ENCODE data around the gene NME5. TPM values are rescaled to one million over a fixed set of nuclear protein-coding genes. Genes with fewer than 3 reads are reported as not detected.

The NME5 gene
- total RNA-seq, 1 experiment from 2014 or later, result 1.9 TPM

- Histone ChIP-seq H3K9me3 (ENCODE audit: insufficient read depth, low read depth) (no peaks in the 10 kb centered on the region), H3K27me3 (ENCODE audit: insufficient read depth, low read depth) (no peaks in the 10 kb centered on the region), H3K27ac (no peak overlapping the region), H3K9me2 (ENCODE audit: insufficient read depth) (no peaks in the 10 kb centered on the region), H3K4me1 (replicated peaks; ENCODE audit: insufficient read depth) (no peaks in the 10 kb centered on the region), H3K4me3 (no peak overlapping the region), H3K36me3 (ENCODE audit: low read depth) (peaks cover 78% of the 10 kb centered on the region), H3K79me2 (ENCODE audit: low read depth) (peaks cover 15% of the 10 kb centered on the region; the same call in 1 of the 2 replicates), H3F3A (ENCODE audit: insufficient read depth, low read depth) (no peaks in the 10 kb centered on the region; the same call in 1 of the 2 replicates), H2AFZ (no peak overlapping the region), H3K4me2 (no peak overlapping the region), H4K20me1 (ENCODE audit: insufficient read depth) (peaks cover 25% of the 10 kb centered on the region)
- BruUV-seq (replicated peaks), result no TSS peak
- DNase-seq, result no peak
- ChIA-PET POLR2A (ENCODE audit: unreplicated experiment) (no interaction called here), CTCF (no interaction called here)
- TF ChIP-seq EZH2 (IDR thresholded peaks at IDR 0.05; ENCODE audit: low read depth), result no peak
- no peak for TF ChIP-seq CTCF (conservative IDR thresholded peaks at IDR 0.05)
- intact Hi-C loops (cut with micrococcal nuclease; ENCODE audit: unreplicated experiment), result no loop called here
Measured at GRCh38 chr5:138170299-138170698, 31.1 kb upstream of the NME5 start.

- Histone ChIP-seq H3K4me3 (no peak overlapping the region), H3K9me2 (ENCODE audit: insufficient read depth) (no peaks in the 10 kb centered on the region), H4K20me1 (ENCODE audit: insufficient read depth) (peaks cover 19% of the 10 kb centered on the region), H3K4me2 (no peak overlapping the region), H2AFZ (no peak overlapping the region), H3K79me2 (ENCODE audit: low read depth) (peaks cover 9% of the 10 kb centered on the region; the same call in 1 of the 2 replicates), H3K27me3 (ENCODE audit: insufficient read depth, low read depth) (no peaks in the 10 kb centered on the region), H3K4me1 (replicated peaks; ENCODE audit: insufficient read depth) (no peaks in the 10 kb centered on the region), H3K27ac (no peak overlapping the region), H3F3A (ENCODE audit: insufficient read depth, low read depth) (no peaks in the 10 kb centered on the region; the same call in 1 of the 2 replicates), H3K9me3 (ENCODE audit: insufficient read depth, low read depth) (no peaks in the 10 kb centered on the region), H3K36me3 (ENCODE audit: low read depth) (peaks cover 78% of the 10 kb centered on the region)
- ChIA-PET POLR2A (ENCODE audit: unreplicated experiment) (no interaction called here), CTCF (no interaction called here)
- DNase-seq, result no peak
- no TSS peak for BruUV-seq (replicated peaks)
- TF ChIP-seq EZH2 (IDR thresholded peaks at IDR 0.05; ENCODE audit: low read depth) (no peak), CTCF (conservative IDR thresholded peaks at IDR 0.05) (no peak)
- intact Hi-C loops (cut with micrococcal nuclease; ENCODE audit: unreplicated experiment), result no loop called here
Measured at GRCh38 chr5:138169124-138169523, 29.9 kb upstream of the NME5 start.

- TF ChIP-seq CTCF (conservative IDR thresholded peaks at IDR 0.05), result no peak
- TF ChIP-seq EZH2 (IDR thresholded peaks at IDR 0.05; ENCODE audit: low read depth), result no peak
- Histone ChIP-seq H3K79me2 (ENCODE audit: low read depth) (no peaks in the 10 kb centered on the region), H2AFZ (no peak overlapping the region), H3K4me1 (replicated peaks; ENCODE audit: insufficient read depth) (no peaks in the 10 kb centered on the region), H3K9me2 (ENCODE audit: insufficient read depth) (no peaks in the 10 kb centered on the region), H4K20me1 (ENCODE audit: insufficient read depth) (no peaks in the 10 kb centered on the region; the same call in 1 of the 2 replicates), H3K27me3 (ENCODE audit: insufficient read depth, low read depth) (no peaks in the 10 kb centered on the region), H3K4me3 (no peak overlapping the region), H3K27ac (no peak overlapping the region), H3K9me3 (ENCODE audit: insufficient read depth, low read depth) (no peaks in the 10 kb centered on the region), H3F3A (ENCODE audit: insufficient read depth, low read depth) (no peaks in the 10 kb centered on the region), H3K4me2 (no peak overlapping the region), H3K36me3 (ENCODE audit: low read depth) (peaks cover 41% of the 10 kb centered on the region)
- ChIA-PET POLR2A (ENCODE audit: unreplicated experiment) (interaction anchor here (0.6 kb wide), 2 partner anchors 96 to 315 kb away, joined by 3 to 4 read pairs; no protein-coding TSS in a partner anchor), CTCF (no interaction called here)
- intact Hi-C loops (cut with micrococcal nuclease; ENCODE audit: unreplicated experiment), result no loop called here
- no peak for DNase-seq
- no TSS peak for BruUV-seq (replicated peaks)
Measured at GRCh38 chr5:138163721-138164120, 24.5 kb upstream of the NME5 start.

Data from PC-9 (cell line).